HL-60 (cell line): Measurements from ENCODE around the gene RPL6.

Experiments
- CTCF ChIP-seq: IDR thresholded peaks from one replicate; pipeline ENCODE4 v1.5.1; 2011; ENCODE audit warnings: low read length, control low read depth, inconsistent platforms; ENCODE audit not compliant: insufficient read depth
- GABPA ChIP-seq: IDR thresholded peaks from 2 replicates; pipeline ENCODE4 v1.6.1; 2012; ENCODE audit warnings: low read depth

DNA sequence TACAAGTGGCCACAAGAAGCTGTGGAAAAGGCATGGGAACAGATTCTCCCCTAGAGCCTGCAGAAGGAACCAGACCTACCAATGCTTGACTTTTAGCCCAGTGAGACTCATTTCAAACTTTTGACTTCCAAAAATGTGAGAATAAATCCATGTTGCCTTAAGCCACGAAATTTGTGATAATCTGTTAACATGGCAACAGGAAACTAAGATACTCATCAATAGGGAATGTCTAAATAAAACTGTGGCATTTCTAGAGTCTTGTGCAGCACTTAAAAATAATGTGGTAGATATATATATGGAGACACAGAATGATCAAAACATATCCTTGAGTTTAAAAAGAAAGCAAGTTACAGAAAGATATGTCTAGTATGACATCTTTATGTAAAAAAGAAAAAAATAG lies 39.2 kb downstream of the RPL6 start:
- TF ChIP-seq CTCF = no peak
- TF ChIP-seq GABPA = no peak
